H1 (cell line): ENCODE results near the gene TIMP3.

Experiments used
- CREB1 ChIP-seq: IDR thresholded peaks from 2 replicates; pipeline ENCODE4 v1.6.1; 2012; ENCODE audit warnings: inconsistent platforms
- CTCF ChIP-seq, 3 experiments: IDR thresholded peaks; 1 replicate in 2 of 3; 2 replicates in 1 of 3; pipeline versions ENCODE4 v1.5.1 to v1.6.1; 2011; ENCODE audit warnings: low read length in 3 of 3, mild to moderate bottlenecking in 3 of 3, inconsistent platforms in 2 of 3, low read depth in 1 of 3, moderate library complexity in 1 of 3; ENCODE audit not compliant: insufficient read depth in 1 of 3; ENCODE audit errors: control extremely low read depth in 1 of 3
- EGR1 ChIP-seq: IDR thresholded peaks from 2 replicates; pipeline ENCODE4 v1.6.1; 2011; ENCODE audit warnings: low read depth, low read length, borderline replicate concordance
- EZH2 ChIP-seq: fragments of 200-600 bp; sonication (generic); IDR thresholded peaks from 2 replicates; pipeline ENCODE4 v1.7.1; 2012; ENCODE audit warnings: low read depth, mild to moderate bottlenecking, moderate library complexity, low read length, inconsistent platforms; ENCODE audit not compliant: severe bottlenecking
- HDAC6 ChIP-seq: IDR thresholded peaks from one replicate; pipeline ENCODE4 v1.7.1; 2012; ENCODE audit warnings: low read depth, mild to moderate bottlenecking, inconsistent platforms, low read length, moderate library complexity
- JUND ChIP-seq: IDR thresholded peaks from 2 replicates; pipeline ENCODE4 v1.6.1; 2011; ENCODE audit warnings: mild to moderate bottlenecking, improper control_type of control experiment, low read length
- POLR2A ChIP-seq, 2 experiments: IDR thresholded peaks; 1 replicate in 1 of 2; 2 replicates in 1 of 2; pipeline ENCODE4 v1.6.1; 2011; ENCODE audit warnings: low read depth in 2 of 2, low read length in 2 of 2, mild to moderate bottlenecking in 2 of 2; ENCODE audit errors: control extremely low read depth in 1 of 2
- POLR2AphosphoS5 ChIP-seq: IDR thresholded peaks from 2 replicates; pipeline ENCODE4 v1.6.1; 2011; ENCODE audit warnings: low read depth, low read length
- RAD21 ChIP-seq, 2 experiments: IDR thresholded peaks in 1 of 2; conservative IDR thresholded peaks in 1 of 2; 2 replicates each; pipeline ENCODE4 v1.6.1; 2011; ENCODE audit warnings: low read depth in 2 of 2, low read length in 2 of 2, improper control_type of control experiment in 1 of 2, inconsistent platforms in 1 of 2, mild to moderate bottlenecking in 1 of 2, moderate library complexity in 1 of 2
- RBBP5 ChIP-seq: IDR thresholded peaks from 2 replicates; pipeline ENCODE4 v1.7.1; 2012; ENCODE audit warnings: low read depth, mild to moderate bottlenecking, inconsistent platforms, low read length, moderate library complexity, borderline replicate concordance
- SRF ChIP-seq: IDR thresholded peaks from 2 replicates; pipeline ENCODE4 v1.6.1; 2011; ENCODE audit warnings: mild to moderate bottlenecking, low read depth, low read length, moderate library complexity
- SUZ12 ChIP-seq: fragments of 200-600 bp; sonication (generic); IDR thresholded peaks from 2 replicates; pipeline ENCODE4 v1.6.1; 2012; ENCODE audit warnings: mild to moderate bottlenecking, inconsistent platforms, low read length, moderate library complexity, mixed read lengths
- TAF1 ChIP-seq: IDR thresholded peaks from 2 replicates; pipeline ENCODE4 v1.6.1; 2011; ENCODE audit warnings: mild to moderate bottlenecking, low read depth, low read length

- TF ChIP-seq EZH2: no peak
- TF ChIP-seq CTCF (IDR thresholded peaks at IDR 0.05; ENCODE audit: control extremely low read depth in 1 of 3, insufficient read depth in 1 of 3, low read depth in 1 of 3, low read length in 3 of 3): no peak
- TF ChIP-seq POLR2A (IDR thresholded peaks at IDR 0.05; ENCODE audit: control extremely low read depth in 1 of 2, low read depth in 2 of 2, low read length in 2 of 2): no peak
- no peak for TF ChIP-seq RAD21 (IDR thresholded peaks at IDR 0.05 in 1 of 2, conservative IDR thresholded peaks at IDR 0.05 in 1 of 2; ENCODE audit: low read depth in 2 of 2, low read length in 2 of 2)
- no peak for TF ChIP-seq JUND
- no peak for TF ChIP-seq HDAC6
- TF ChIP-seq POLR2AphosphoS5: no peak
- TF ChIP-seq TAF1: no peak
- TF ChIP-seq EGR1: no peak
- TF ChIP-seq SUZ12: no peak
- TF ChIP-seq SRF: no peak
- no peak for TF ChIP-seq CREB1
- no peak for TF ChIP-seq RBBP5
Measured at GRCh38 chr22:32880505-32880892, 79.0 kb downstream of the TIMP3 start.
